GM18517 (cell line): ENCODE data around the gene KAT14.
"Not testable (repeated sequence)": the region's sequence is repeated elsewhere in the genome, so short reads cannot be mapped to it uniquely, and the experiment has no call there.

Experiments used
- ATAC-seq: cut with Tn5 transposase; IDR thresholded peaks from one replicate; pipeline ENCODE4 v1.9.1; 2021; ENCODE audit warnings: mild to moderate bottlenecking, moderate library complexity; ENCODE audit not compliant: unreplicated experiment

The KAT14 gene

GRCh38 chr20:18137412-18138265 lies at the start of gene KAT14, which contains the start of gene PET117:
TSS of gene KAT14 (plus strand) at chr20:18137863. CDS start at chr20:18142661, 4,798 bp downstream.
TSS of gene PET117 (plus strand) at chr20:18137863. CDS start at chr20:18137956, 93 bp downstream.
- peak; percentile 86 for ATAC-seq

GRCh38 chr20:18088298-18088697 lies 49.4 kb upstream of the KAT14 start:
- not testable (repeated sequence) for ATAC-seq

DNA sequence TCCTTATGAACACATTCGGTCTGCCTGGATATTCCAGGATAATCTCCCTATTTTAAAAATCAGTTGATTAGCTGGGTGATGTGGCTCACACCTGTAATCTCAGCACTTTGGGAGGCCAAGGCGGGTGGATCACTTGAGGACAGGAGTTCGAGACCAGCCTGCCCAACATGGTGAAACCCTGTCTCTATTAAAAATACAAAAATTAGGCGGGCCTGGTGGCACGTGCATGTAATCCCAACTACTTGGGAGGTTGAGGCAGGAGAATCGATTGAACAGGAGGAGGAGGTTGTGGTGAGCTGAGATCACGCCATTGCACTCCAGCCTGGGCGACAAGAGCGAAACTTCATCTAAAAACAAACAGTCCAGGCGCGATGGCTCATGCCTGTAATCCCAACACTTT lies 48.8 kb upstream of the KAT14 start:
- ATAC-seq: not testable (repeated sequence)

DNA sequence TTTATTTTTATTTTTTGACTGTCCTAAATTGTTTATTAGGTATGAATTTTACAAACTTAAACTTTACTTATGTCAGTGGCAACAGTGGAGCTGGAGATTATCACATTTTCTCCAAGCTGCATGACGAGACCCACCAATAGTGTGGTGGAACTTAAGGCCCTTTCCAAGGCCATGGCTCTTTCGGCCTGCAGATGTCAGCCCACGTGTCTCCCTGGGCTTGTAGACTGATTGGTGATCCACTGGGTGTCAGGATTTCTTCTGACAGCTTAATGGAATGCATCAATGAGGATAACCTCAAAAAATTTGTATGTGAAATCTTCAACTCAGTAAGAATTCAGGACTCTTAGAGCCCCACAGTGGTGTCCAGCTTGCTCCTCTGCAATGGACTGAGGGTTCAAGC lies 47.6 kb upstream of the KAT14 start:
- ATAC-seq: no peak

DNA sequence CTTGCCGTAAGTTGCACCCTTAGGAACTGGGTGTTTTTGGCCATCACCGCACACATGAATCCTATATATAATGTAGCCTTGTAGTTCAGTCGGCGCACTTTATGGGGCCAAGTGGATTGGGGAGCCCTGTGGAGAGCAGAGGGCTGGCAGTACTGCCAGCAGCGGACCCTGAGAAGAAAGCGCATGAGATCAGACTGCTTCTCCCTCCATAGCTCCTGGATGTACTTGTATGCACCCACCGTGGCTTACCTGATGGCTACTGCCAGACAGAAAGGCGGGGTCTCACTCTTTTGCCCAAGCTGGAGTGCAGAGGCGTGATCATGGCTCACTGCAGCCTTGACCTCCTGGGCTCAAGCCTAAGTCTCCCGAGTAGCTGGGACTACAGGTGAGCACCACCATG lies 47.2 kb upstream of the KAT14 start:
- no peak for ATAC-seq

DNA sequence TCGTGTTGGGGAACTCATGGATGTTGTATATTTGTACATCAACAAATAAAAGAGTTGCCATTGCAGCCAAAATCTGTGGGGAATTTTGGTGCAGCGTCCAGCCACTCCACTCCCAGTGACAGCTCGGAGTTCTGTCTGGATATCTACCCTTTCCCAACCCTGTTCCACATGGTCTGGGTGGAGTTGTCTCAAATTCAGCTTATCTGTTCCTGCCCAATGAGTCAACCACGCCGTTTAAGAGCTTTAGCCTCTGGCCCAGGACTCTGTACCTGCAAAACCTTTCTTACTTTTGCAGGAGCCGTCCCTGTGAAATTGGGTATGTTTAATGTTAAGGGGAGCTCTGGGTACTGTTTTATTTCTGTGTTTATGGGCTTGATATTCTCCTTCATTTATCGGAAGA lies 46.0 kb upstream of the KAT14 start:
- ATAC-seq: no peak

DNA sequence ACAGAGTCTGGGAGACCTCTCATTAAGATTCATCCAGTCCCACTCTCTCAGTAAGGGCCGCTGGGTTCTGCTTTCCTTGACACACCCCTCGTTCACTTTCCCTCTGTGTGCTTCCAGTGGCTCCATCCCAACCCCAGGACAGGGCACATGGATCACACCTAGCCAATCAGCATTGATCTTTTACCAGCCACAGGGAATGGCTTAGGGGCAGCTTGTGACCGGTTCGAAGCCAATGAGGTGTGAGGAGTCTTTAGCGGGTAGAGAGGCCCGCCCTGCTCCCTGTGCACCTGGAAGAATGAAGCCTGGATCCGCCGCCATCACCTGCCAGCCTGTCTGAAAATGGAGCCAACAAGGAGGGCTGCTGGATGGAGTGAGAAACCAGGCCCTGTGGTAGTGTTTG lies 44.8 kb upstream of the KAT14 start:
- ATAC-seq: no peak

- no peak for ATAC-seq
These were observed 44.3 kb upstream of the KAT14 start for GRCh38 chr20:18093388-18093787.

- ATAC-seq: no peak
These were observed 43.5 kb upstream of the KAT14 start for GRCh38 chr20:18094191-18094590.

GRCh38 chr20:18100569-18100968 lies 37.1 kb upstream of the KAT14 start:
- not testable (repeated sequence) for ATAC-seq

- no peak for ATAC-seq
These were observed 36.4 kb upstream of the KAT14 start for GRCh38 chr20:18101125-18101810.

DNA sequence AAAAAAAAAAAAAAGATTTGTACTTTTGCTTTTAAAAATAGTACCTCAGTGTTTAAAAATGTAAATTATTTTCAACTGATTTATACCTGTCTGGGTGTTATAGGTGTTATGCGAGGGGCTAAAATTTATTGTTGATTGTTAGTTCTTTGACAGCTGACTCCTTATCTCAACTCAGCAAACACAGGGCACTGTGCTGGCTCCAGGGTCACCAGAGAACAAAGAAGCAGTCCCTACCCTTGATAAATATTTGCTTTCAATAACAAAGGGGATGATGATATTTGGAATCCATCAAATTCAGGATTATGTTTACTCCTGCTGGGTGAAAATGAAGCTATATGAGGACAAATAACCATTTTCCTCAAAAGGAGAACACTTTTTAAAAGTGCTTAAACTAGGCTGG lies 34.2 kb upstream of the KAT14 start:
- ATAC-seq: no peak

DNA sequence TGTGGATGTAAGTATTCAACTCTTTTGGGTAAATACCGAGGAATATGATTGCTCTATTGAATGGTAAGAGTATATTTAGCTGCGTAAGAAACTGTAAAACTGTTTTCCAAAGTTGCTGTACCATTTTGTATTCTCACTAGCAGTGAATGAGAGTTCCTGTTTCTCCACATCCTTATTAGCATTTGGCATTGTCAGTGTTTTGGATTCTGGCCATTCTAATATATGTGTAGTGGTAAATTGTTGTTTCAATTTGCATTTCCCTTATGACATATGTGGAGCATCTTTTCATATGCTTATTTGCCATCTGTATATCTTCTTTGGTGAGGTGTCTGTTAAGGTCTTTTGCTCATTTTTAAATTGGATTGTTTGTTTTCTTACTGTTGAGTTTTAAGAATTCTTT lies 29.3 kb upstream of the KAT14 start:
- no peak for ATAC-seq

- not testable (repeated sequence) for ATAC-seq
These were observed 9.1 kb upstream of the KAT14 start for GRCh38 chr20:18128574-18128973.

DNA sequence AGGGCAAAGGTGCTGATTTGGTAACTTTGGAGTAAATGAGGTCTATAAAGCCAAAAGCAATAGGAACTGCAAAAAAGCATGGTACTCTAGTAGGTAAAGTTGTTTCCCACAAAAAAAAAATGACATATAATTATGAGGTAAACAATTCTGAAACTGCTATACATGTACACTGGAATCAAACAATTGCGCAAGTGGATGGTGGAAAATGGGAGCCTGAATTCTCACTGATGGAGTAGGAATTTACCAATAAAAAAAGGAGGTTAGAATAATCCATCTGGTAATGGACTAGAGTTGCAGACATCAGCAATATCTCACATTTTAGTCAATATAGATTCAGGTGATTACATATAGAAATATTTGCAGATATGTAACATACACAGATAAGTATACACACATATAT lies 5.0 kb upstream of the KAT14 start:
- no peak for ATAC-seq

- ATAC-seq: no peak
These were observed 3.7 kb upstream of the KAT14 start for GRCh38 chr20:18133962-18134361.

GRCh38 chr20:18138266-18138582 lies 561 bp downstream of the KAT14 start:
- ATAC-seq: peak; percentile 36

DNA sequence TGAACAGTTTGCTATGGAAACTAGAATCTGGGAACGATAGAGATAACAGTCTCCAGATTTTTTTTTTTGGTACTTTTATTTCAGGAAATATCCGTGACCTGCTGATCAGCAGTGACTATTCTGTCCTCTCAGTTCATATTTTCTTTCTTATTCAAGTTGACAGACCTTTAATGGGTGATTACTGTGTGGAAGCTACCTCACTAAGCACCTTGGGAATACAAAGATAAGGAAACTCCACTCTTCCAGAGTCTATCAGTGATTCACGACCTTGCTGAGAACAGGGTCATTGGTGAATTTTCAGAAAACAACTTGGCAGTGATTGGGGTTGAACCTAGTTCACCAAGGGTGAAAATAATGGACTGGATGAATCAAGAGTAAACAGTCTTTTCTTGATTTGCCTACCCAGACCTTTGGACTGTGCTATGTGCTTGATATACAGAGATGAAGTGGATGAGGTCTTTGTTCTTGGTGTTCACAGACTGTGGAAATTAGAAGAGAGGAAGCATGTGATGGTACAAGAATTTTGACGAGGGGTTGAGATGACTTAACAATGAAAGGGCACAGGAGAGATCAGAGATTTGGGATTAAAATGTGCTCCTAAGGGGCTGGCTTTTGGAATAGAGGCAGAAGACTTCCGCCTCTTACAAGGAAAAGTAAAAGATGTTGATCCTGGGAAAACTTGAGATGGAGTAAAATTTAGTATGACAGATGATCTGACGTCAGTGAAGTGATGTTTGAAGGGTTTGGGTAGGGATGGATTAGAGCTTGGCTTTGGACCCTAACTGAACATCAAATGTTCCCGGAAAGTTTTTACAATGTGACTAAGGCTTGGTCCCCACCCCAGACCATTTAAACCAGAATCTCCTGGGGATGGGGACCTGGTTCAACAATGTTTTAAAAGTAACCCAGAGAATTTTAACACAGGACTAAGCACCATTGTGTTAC lies 1.2 kb downstream of the KAT14 start:
- ATAC-seq: no peak

GRCh38 chr20:18139832-18140231 lies 2.2 kb downstream of the KAT14 start:
- no peak for ATAC-seq

- ATAC-seq: no peak
These were observed 7.0 kb downstream of the KAT14 start for GRCh38 chr20:18144541-18145099.

DNA sequence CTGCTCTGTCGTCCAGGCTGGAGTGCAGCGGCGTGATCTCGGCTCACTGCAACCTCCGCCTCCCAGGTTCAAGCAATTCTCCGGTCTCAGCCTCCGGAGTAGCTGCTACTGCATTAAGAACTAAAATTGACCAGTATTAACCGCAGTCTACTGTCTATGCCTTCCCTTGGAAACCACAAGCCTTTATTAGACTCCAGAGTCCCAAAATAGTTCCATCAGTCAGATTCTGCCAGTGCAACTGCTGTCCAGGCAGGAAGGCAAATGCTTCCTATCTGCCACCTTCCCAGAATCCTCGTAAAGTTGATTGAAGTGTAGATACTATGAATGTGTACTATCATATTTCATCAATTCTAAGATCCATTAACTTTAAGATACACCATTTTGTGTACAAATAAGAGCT lies 16.7 kb downstream of the KAT14 start:
- no peak for ATAC-seq
